CD8-positive, alpha-beta memory T cell (primary cell): Measurements from ENCODE around the gene ADSL. TPM values are rescaled to one million over a fixed set of nuclear protein-coding genes. Genes with fewer than 3 reads are reported as not detected.

Experiments used
- CTCF ChIA-PET: fragments of 350-600 bp; sonication (Branson Sonifier 250); formaldehyde crosslinking; loops from one replicate; lab custom pipeline; 2021; ENCODE audit warnings: antibody characterized with exemption; lab: Charles Lee
- POLR2A ChIA-PET: fragments of 350-600 bp; sonication (Branson Sonifier 250); formaldehyde crosslinking; loops from one replicate; lab custom pipeline; 2021; ENCODE audit warnings: antibody characterized with exemption; lab: Charles Lee
- DNase-seq, 5 donors: peaks; one replicate each; pipeline versions ENCODE4 v3.0.0 to v3.0.0-alpha.2; 2020 to 2022; ENCODE audit warnings: mixed read lengths in 1 of 5
- H3K27ac ChIP-seq: one replicate; pipeline ENCODE4 v1.7.0; 2013; ENCODE audit warnings: low read depth, mild to moderate bottlenecking, low read length, moderate library complexity
- H3K27me3 ChIP-seq: 2 replicates; pipeline ENCODE4 v1.7.0; 2013; ENCODE audit warnings: low read length, mild to moderate bottlenecking; ENCODE audit not compliant: insufficient read depth, poor library complexity, severe bottlenecking
- H3K36me3 ChIP-seq: 2 replicates; pipeline ENCODE4 v1.7.0; 2013; ENCODE audit warnings: mild to moderate bottlenecking, low read length, moderate library complexity; ENCODE audit not compliant: insufficient read depth
- H3K4me1 ChIP-seq: 2 replicates; pipeline ENCODE4 v1.7.0; 2013; ENCODE audit warnings: mild to moderate bottlenecking, low read length, moderate library complexity; ENCODE audit not compliant: insufficient read depth
- H3K4me3 ChIP-seq: 2 replicates; pipeline ENCODE4 v1.7.0; 2013; ENCODE audit warnings: mild to moderate bottlenecking, low read length
- H3K9me3 ChIP-seq: 2 replicates; pipeline ENCODE4 v1.7.0; 2013; ENCODE audit warnings: mild to moderate bottlenecking, low read length
- H3K27ac Mint-ChIP-seq, 8 donors: one replicate each; pipeline ENCODE4 v1.8.0; 2020 to 2021; ENCODE audit warnings: mixed read lengths in 8 of 8, mild to moderate bottlenecking in 6 of 8, inconsistent platforms in 3 of 8, moderate library complexity in 3 of 8
- H3K27me3 Mint-ChIP-seq, 2 donors: one replicate each; pipeline ENCODE4 v1.8.0; 2020 to 2021; ENCODE audit warnings: mixed read lengths in 2 of 2, mild to moderate bottlenecking in 1 of 2, moderate library complexity in 1 of 2
- H3K36me3 Mint-ChIP-seq, 3 donors: one replicate each; pipeline ENCODE4 v1.8.0; 2020 to 2021; ENCODE audit warnings: mixed read lengths in 3 of 3, inconsistent platforms in 1 of 3, mild to moderate bottlenecking in 1 of 3
- H3K4me1 Mint-ChIP-seq, 3 donors: one replicate each; pipeline ENCODE4 v1.8.0; 2020 to 2021; ENCODE audit warnings: mixed read lengths in 3 of 3, inconsistent platforms in 1 of 3, mild to moderate bottlenecking in 1 of 3
- H3K4me3 Mint-ChIP-seq, 7 donors: one replicate each; pipeline ENCODE4 v1.8.0; 2020 to 2021; ENCODE audit warnings: mixed read lengths in 7 of 7, mild to moderate bottlenecking in 6 of 7, moderate library complexity in 4 of 7, inconsistent platforms in 2 of 7
- H3K9me3 Mint-ChIP-seq, 5 donors: one replicate each; pipeline ENCODE4 v1.8.0; 2020 to 2022; ENCODE audit warnings: mixed read lengths in 5 of 5, mild to moderate bottlenecking in 3 of 5, moderate library complexity in 2 of 5, inconsistent platforms in 1 of 5
- polyA plus RNA-seq: library from polyadenylated mRNA; unstranded; fragments of 300-500 nt; fragmentation: Illumina TruSeq; gene quantifications from one replicate; pipeline ENCODE4 v1.2.3, GENCODE V29; 2021
- total RNA-seq, 2 experiments: library from RNA; stranded (reverse); gene quantifications; one replicate each; pipeline ENCODE4 v1.2.3, GENCODE V29; 2021

Gene ADSL
- total and polyA plus RNA-seq, 3 experiments from 2014 or later, result 90.0 to 154 (median 151) TPM

GRCh38 chr22:40406063-40406890, 60.0 kb downstream of the ADSL start:
- no peaks in the 10 kb centered on the region for H3K27me3 Mint-ChIP-seq
- CTCF ChIA-PET, result interaction anchor here (1.3 to 1.4 kb wide), 2 partner anchors 11 to 30 kb away, joined by 3 to 4 read pairs; no protein-coding TSS in a partner anchor
- H3K27ac ChIP-seq, result no peak overlapping the region
- no peak overlapping the region for H3K27ac Mint-ChIP-seq
- H3K27me3 ChIP-seq, result no peaks in the 10 kb centered on the region
- POLR2A ChIA-PET, result no interaction called here
- peaks cover 36% of the 10 kb centered on the region for H3K36me3 ChIP-seq
- peaks cover 0 to 83% (median 8%) of the 10 kb centered on the region in 3 donors for H3K36me3 Mint-ChIP-seq
- H3K4me3 ChIP-seq, result no peak overlapping the region
- no peaks in the 10 kb centered on the region for H3K9me3 ChIP-seq
- H3K4me1 Mint-ChIP-seq, result peaks cover 30 to 33% (median 32%) of the 10 kb centered on the region in 3 donors
- H3K4me3 Mint-ChIP-seq, result no peak overlapping the region
- no peaks in the 10 kb centered on the region for H3K9me3 Mint-ChIP-seq
- peaks cover 26% of the 10 kb centered on the region for H3K4me1 ChIP-seq
- DNase-seq, result no peak

- no peaks in the 10 kb centered on the region for H3K27me3 Mint-ChIP-seq
- no peaks in the 10 kb centered on the region for H3K27me3 ChIP-seq
- peaks cover 21 to 24% (median 22%) of the 10 kb centered on the region in 3 donors for H3K4me1 Mint-ChIP-seq
- peaks cover 0 to 87% (median 9%) of the 10 kb centered on the region in 3 donors for H3K36me3 Mint-ChIP-seq
- peaks cover 17% of the 10 kb centered on the region for H3K4me1 ChIP-seq
- CTCF ChIA-PET, result interaction anchor here (1.3 to 1.4 kb wide), 2 partner anchors 11 to 29 kb away, joined by 3 to 4 read pairs; no protein-coding TSS in a partner anchor
- H3K9me3 Mint-ChIP-seq, result no peaks in the 10 kb centered on the region
- POLR2A ChIA-PET, result no interaction called here
- no peak overlapping the region for H3K4me3 ChIP-seq
- H3K36me3 ChIP-seq, result peaks cover 39% of the 10 kb centered on the region
- peak overlapping the region in 1 of 8 donors; percentile 24 for H3K27ac Mint-ChIP-seq
- no peaks in the 10 kb centered on the region for H3K9me3 ChIP-seq
- DNase-seq, result no peak
- no peak overlapping the region for H3K27ac ChIP-seq
- H3K4me3 Mint-ChIP-seq, result no peak overlapping the region
Measured at GRCh38 chr22:40407021-40407761, 60.9 kb downstream of the ADSL start.

- Histone ChIP-seq H3K9me3 (no peaks in the 10 kb centered on the region), H3K27me3 (no peaks in the 10 kb centered on the region), H3K36me3 (peaks cover 39% of the 10 kb centered on the region), H3K4me1 (peaks cover 8% of the 10 kb centered on the region), H3K27ac (no peak overlapping the region), H3K4me3 (no peak overlapping the region)
- no peak for DNase-seq
- H3K36me3 Mint-ChIP-seq, result peaks cover 0 to 89% (median 11%) of the 10 kb centered on the region in 3 donors
- H3K4me1 Mint-ChIP-seq, result peaks cover 14 to 20% (median 18%) of the 10 kb centered on the region in 3 donors
- H3K4me3 Mint-ChIP-seq, result peak overlapping the region in 1 of 7 donors; percentile 44
- no peaks in the 10 kb centered on the region for H3K27me3 Mint-ChIP-seq
- H3K9me3 Mint-ChIP-seq, result no peaks in the 10 kb centered on the region
- ChIA-PET POLR2A (no interaction called here), CTCF (no interaction called here)
- peak overlapping the region in 1 of 8 donors; percentile 38 for H3K27ac Mint-ChIP-seq
Measured at GRCh38 chr22:40407831-40408717, 61.8 kb downstream of the ADSL start.

- Histone ChIP-seq H3K27me3 (no peaks in the 10 kb centered on the region), H3K9me3 (no peaks in the 10 kb centered on the region), H3K27ac (no peak overlapping the region), H3K36me3 (peaks cover 34% of the 10 kb centered on the region), H3K4me3 (no peak overlapping the region), H3K4me1 (no peaks in the 10 kb centered on the region)
- ChIA-PET POLR2A (interaction anchor here (0.6 kb wide), 2 partner anchors 106 to 299 kb away, joined by 3 to 6 read pairs; no protein-coding TSS in a partner anchor), CTCF (no interaction called here)
- peak overlapping the region in 1 of 7 donors; percentile 44 for H3K4me3 Mint-ChIP-seq
- H3K9me3 Mint-ChIP-seq, result no peaks in the 10 kb centered on the region
- peak overlapping the region in 2 of 8 donors; percentile 61 to 97 for H3K27ac Mint-ChIP-seq
- H3K36me3 Mint-ChIP-seq, result peaks cover 0 to 83% (median 7%) of the 10 kb centered on the region in 3 donors
- H3K4me1 Mint-ChIP-seq, result peaks cover 5 to 12% (median 9%) of the 10 kb centered on the region in 3 donors
- H3K27me3 Mint-ChIP-seq, result no peaks in the 10 kb centered on the region
- no peak for DNase-seq
Measured at GRCh38 chr22:40408718-40409612, 62.7 kb downstream of the ADSL start.

GRCh38 chr22:40409613-40410113, 63.4 kb downstream of the ADSL start:
- no peak overlapping the region for H3K4me3 ChIP-seq
- no peaks in the 10 kb centered on the region for H3K4me1 ChIP-seq
- no peaks in the 10 kb centered on the region for H3K27me3 ChIP-seq
- H3K36me3 ChIP-seq, result peaks cover 29% of the 10 kb centered on the region
- no peak for DNase-seq
- Mint-ChIP-seq H3K36me3 (peaks cover 0 to 81% (median 3%) of the 10 kb centered on the region in 3 donors), H3K4me1 (peaks cover 5 to 10% (median 10%) of the 10 kb centered on the region in 3 donors), H3K27ac (peak overlapping the region in 1 of 8 donors; percentile 61), H3K27me3 (no peaks in the 10 kb centered on the region), H3K4me3 (no peak overlapping the region), H3K9me3 (no peaks in the 10 kb centered on the region)
- no peak overlapping the region for H3K27ac ChIP-seq
- POLR2A ChIA-PET, result interaction anchor here (0.6 kb wide), 1 partner anchor 299 kb away, joined by 3 read pairs; no protein-coding TSS in a partner anchor
- CTCF ChIA-PET, result interaction anchor here (1.2 kb wide), 1 partner anchor 27 kb away, joined by 4 read pairs; no protein-coding TSS in a partner anchor
- no peaks in the 10 kb centered on the region for H3K9me3 ChIP-seq

- peaks cover 26% of the 10 kb centered on the region for H3K36me3 ChIP-seq
- POLR2A ChIA-PET, result no interaction called here
- no peaks in the 10 kb centered on the region for H3K27me3 ChIP-seq
Measured at GRCh38 chr22:40410272-40410671, 64.0 kb downstream of the ADSL start.

More at GRCh38 chr22:40410272-40410671, 64.0 kb downstream of the ADSL start:
- peak overlapping the region in 2 of 8 donors; percentile 17 to 61 for H3K27ac Mint-ChIP-seq
- H3K27ac ChIP-seq, result no peak overlapping the region
- H3K4me3 ChIP-seq, result no peak overlapping the region
- H3K27me3 Mint-ChIP-seq, result no peaks in the 10 kb centered on the region
- H3K9me3 ChIP-seq, result no peaks in the 10 kb centered on the region
- H3K9me3 Mint-ChIP-seq, result no peaks in the 10 kb centered on the region
- H3K36me3 Mint-ChIP-seq, result peaks cover 0 to 81% (median 3%) of the 10 kb centered on the region in 3 donors
- CTCF ChIA-PET, result interaction anchor here (1.2 kb wide), 1 partner anchor 26 kb away, joined by 4 read pairs; no protein-coding TSS in a partner anchor
- no peak overlapping the region for H3K4me3 Mint-ChIP-seq
- peaks cover 4% of the 10 kb centered on the region for H3K4me1 ChIP-seq
- DNase-seq, result no peak
- peaks cover 11 to 16% (median 16%) of the 10 kb centered on the region in 3 donors for H3K4me1 Mint-ChIP-seq
